ENCODE data around the gene TBXA2R.

- no peak for TF ChIP-seq CTCF (IDR thresholded peaks at IDR 0.05)
- TF ChIP-seq POLR2AphosphoS5 (IDR thresholded peaks at IDR 0.05) = no peak
- no peak for TF ChIP-seq EP300 (IDR thresholded peaks at IDR 0.05)
These were observed 58.1 kb downstream of the TBXA2R start for GRCh38 chr19:3548606-3549005.

Data from gastroesophageal sphincter (tissue), 3 donors.